GM12865 (cell line): ENCODE data around the gene PHLDB3.
"Not testable (repeated sequence)": the region's sequence is repeated elsewhere in the genome, so short reads cannot be mapped to it uniquely, and the experiment has no call there.

Source experiments
- DNase-seq: peaks from one replicate; pipeline ENCODE4 v3.0.0; 2010; ENCODE audit warnings: low read depth
- H3K4me3 ChIP-seq: 2 replicates; pipeline ENCODE4 v1.5.1; 2011; ENCODE audit warnings: mild to moderate bottlenecking, low read depth, low read length, control low read depth
- CTCF ChIP-seq: IDR thresholded peaks from 2 replicates; pipeline ENCODE4 v1.5.1; 2011; ENCODE audit warnings: low read length, control low read depth, low read depth, inconsistent platforms; ENCODE audit not compliant: insufficient read depth; ENCODE audit errors: missing control alignments

The PHLDB3 gene

GRCh38 chr19:43437712-43438111 is 66.8 kb downstream of the PHLDB3 start:
- no peak for TF ChIP-seq CTCF
- DNase-seq, result no peak
- no peak overlapping the region for H3K4me3 ChIP-seq

- not testable (repeated sequence) for DNase-seq, H3K4me3 ChIP-seq
These were observed 67.3 kb downstream of the PHLDB3 start for GRCh38 chr19:43437284-43437683.

DNA sequence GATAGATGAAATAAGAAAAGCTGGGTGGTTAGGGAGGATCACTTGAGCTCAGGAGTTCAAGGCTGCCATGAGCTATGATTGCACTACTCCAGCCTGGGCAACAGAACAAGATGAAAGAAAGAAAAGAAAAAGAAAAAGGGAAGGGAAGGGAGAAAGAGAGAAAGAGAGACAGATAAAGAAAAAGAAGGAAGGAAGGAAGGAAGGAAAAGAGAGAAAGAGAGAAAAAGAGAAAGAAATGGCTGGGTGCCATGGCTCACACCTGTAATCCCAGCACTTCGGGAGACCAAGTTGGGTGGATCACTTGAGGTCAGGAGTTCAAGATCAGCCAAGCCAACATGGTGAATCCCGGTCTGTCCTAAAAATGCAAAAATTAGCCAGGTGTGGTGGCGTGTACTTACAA is 68.8 kb downstream of the PHLDB3 start:
- no peak for TF ChIP-seq CTCF

DNA sequence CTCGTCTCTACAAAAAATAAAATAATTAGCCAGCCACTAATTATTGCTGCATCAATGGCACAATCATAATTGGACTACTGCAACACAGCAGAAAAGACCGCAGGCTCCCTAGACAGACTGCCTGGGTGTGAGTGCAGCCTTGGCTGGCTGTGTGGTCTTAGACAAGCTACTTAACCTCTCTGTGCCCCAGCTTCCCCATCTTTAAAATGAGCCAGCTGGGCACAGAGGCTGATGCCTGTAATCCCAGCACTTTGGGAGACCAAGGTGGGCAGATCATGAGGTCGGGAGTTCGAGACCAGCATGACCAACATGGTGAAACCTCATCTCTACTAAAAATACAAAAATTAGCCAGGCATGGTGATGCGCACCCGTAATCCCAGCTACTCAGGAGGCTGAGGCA is 70.9 kb downstream of the PHLDB3 start:
- DNase-seq, result no peak
- H3K4me3 ChIP-seq, result no peak overlapping the region
- TF ChIP-seq CTCF, result no peak

More for the DNA sequence above, 68.8 kb downstream of the PHLDB3 start:
- DNase-seq, result no peak
- H3K4me3 ChIP-seq, result no peak overlapping the region

DNA sequence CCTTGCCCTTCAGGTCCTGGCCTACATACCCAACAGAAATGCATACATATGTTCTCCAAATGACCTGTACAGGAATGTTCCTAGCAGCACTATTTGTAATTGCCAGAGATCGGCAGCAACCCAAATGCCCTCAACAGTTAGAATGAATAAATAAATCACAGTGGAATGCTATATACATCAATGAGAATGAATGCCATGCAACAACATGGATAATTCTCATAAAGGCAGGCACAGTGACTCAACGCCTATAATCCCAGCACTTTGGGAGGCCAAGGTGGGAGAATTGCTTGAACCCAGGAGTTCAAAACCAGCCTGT is 71.2 kb downstream of the PHLDB3 start:
- DNase-seq, result no peak
- TF ChIP-seq CTCF, result no peak

DNA sequence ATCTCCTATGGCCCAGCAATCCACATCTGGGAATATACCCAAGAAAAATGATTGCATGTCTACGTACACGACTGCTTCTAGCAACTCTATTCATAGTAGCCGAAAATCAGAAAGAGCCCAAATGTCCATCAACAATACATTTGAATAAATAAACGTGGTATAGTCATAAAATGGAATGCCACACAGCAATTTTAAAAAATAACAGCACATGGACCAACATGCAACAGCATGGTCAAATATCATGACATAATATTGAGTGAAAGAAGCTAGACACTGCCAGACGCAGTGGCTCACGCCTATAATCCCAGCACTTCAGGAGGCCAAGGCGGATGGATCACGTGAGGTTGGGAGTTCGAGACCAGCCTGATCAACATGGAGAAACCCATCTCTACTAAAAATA is 73.6 kb downstream of the PHLDB3 start:
- DNase-seq, result no peak
- TF ChIP-seq CTCF, result no peak
- no peak overlapping the region for H3K4me3 ChIP-seq

More for the DNA sequence above, 71.2 kb downstream of the PHLDB3 start:
- no peak overlapping the region for H3K4me3 ChIP-seq

GRCh38 chr19:43430142-43430710 is 74.3 kb downstream of the PHLDB3 start:
- peak; percentile 9 for TF ChIP-seq CTCF
- DNase-seq, result peak; percentile 8
- no peak overlapping the region for H3K4me3 ChIP-seq
